GM19455 (cell line): Measurements from ENCODE around the gene SMYD3.

Source experiments
- ATAC-seq: cut with Tn5 transposase; IDR thresholded peaks from one replicate; pipeline ENCODE4 v1.9.1; 2021; ENCODE audit not compliant: unreplicated experiment

The SMYD3 gene

GRCh38 chr1:246476771-246477170 is 30.3 kb downstream of the SMYD3 start:
- no peak for ATAC-seq

GRCh38 chr1:246471688-246472087 is 35.4 kb downstream of the SMYD3 start:
- no peak for ATAC-seq

GRCh38 chr1:246470585-246470984 is 36.5 kb downstream of the SMYD3 start:
- ATAC-seq: no peak

- no peak for ATAC-seq
Observed at GRCh38 chr1:246462986-246463385, 44.1 kb downstream of the SMYD3 start.

GRCh38 chr1:246460406-246460805 is 46.7 kb downstream of the SMYD3 start:
- ATAC-seq: no peak

GRCh38 chr1:246459221-246459620 is 47.9 kb downstream of the SMYD3 start:
- no peak for ATAC-seq

GRCh38 chr1:246455476-246455875 is 51.6 kb downstream of the SMYD3 start:
- no peak for ATAC-seq

GRCh38 chr1:246454655-246455054 is 52.4 kb downstream of the SMYD3 start:
- no peak for ATAC-seq

GRCh38 chr1:246450611-246451251 is 56.3 kb downstream of the SMYD3 start:
- ATAC-seq: no peak

- ATAC-seq: no peak
Observed at GRCh38 chr1:246448373-246448772, 58.7 kb downstream of the SMYD3 start.

GRCh38 chr1:246447501-246447900 is 59.6 kb downstream of the SMYD3 start:
- ATAC-seq: no peak

- no peak for ATAC-seq
Observed at GRCh38 chr1:246445503-246445902, 61.6 kb downstream of the SMYD3 start.

GRCh38 chr1:246444617-246445016 is 62.5 kb downstream of the SMYD3 start:
- no peak for ATAC-seq

GRCh38 chr1:246437961-246438360 is 69.1 kb downstream of the SMYD3 start:
- no peak for ATAC-seq

GRCh38 chr1:246435421-246436041 is 71.5 kb downstream of the SMYD3 start:
- ATAC-seq: no peak

- no peak for ATAC-seq
Observed at GRCh38 chr1:246434335-246434734, 72.7 kb downstream of the SMYD3 start.

- no peak for ATAC-seq
Observed at GRCh38 chr1:246428542-246429308, 78.4 kb downstream of the SMYD3 start.

GRCh38 chr1:246427611-246428010 is 79.5 kb downstream of the SMYD3 start:
- no peak for ATAC-seq

GRCh38 chr1:246425895-246426294 is 81.2 kb downstream of the SMYD3 start:
- no peak for ATAC-seq

GRCh38 chr1:246425139-246425794 is 81.8 kb downstream of the SMYD3 start:
- no peak for ATAC-seq

GRCh38 chr1:246420300-246420699 is 86.8 kb downstream of the SMYD3 start:
- no peak for ATAC-seq
